ENCODE measurements around the gene NOB1. TPM values are rescaled to one million over a fixed set of nuclear protein-coding genes. Genes with fewer than 3 reads are reported as not detected.

The NOB1 gene
- total and polyA plus RNA-seq, 9 of the 15 experiments (the other 6 are each of a cell fraction or from before 2014, with no cell fraction given): 42.4 to 148 (median 116) TPM

DNA sequence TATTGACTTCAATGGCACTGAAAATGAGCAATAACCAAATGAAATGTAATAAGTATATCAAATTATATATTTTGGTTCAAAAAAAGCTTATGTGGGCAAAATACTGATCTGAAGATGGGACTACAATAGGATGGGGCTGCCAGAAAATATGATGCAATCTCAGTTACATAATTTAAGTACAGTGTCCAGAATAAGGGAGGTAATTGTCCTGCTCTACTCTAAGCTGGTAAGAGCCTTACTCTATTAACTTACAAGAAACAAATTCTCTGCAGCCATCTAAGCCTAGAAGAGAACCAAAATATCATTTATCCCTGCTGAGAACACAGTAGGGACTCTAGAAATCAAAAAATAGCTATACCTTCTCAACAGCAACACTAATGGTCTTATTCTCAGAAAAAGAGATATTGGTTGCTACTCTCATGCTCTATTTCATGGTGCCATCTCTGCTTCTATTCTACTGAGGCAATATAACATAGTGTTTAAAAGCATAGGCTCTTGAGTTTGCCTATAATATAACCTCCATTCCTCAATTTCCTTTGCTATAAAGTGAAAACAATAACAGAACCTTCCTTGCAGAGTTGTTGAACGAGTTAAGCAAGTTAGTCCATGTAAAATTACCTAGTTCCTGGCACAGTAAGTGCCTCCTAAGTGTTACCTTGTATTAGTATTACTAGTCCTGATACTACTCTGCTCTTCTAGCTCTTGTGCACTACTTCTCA is 48.3 kb downstream of the NOB1 start:
- Histone ChIP-seq H3K4me1 (replicated peaks in 1 of 2; ENCODE audit: control insufficient read depth in 2 of 2, insufficient read depth in 2 of 2, low read length in 2 of 2) (no peaks in the 10 kb centered on the region; a peak in 1 of 5 replicates), H3K27ac (ENCODE audit: extremely low read depth, low read depth, low read length) (no peak overlapping the region), H2AFZ (ENCODE audit: low read depth, low read length) (no peak overlapping the region), H3K36me3 (ENCODE audit: control insufficient read depth, insufficient read depth, low read length) (peaks cover 44% of the 10 kb centered on the region; the same call in 2 of the 3 replicates), H3K9me3 (replicated peaks; ENCODE audit: control insufficient read depth, insufficient read depth, low read depth, low read length) (no peaks in the 10 kb centered on the region), H4K20me1 (replicated peaks; ENCODE audit: control insufficient read depth, insufficient read depth, low read length) (no peaks in the 10 kb centered on the region), H3K9ac (ENCODE audit: insufficient read depth in 1 of 2, low read depth in 2 of 2, low read length in 2 of 2) (no peak overlapping the region), H3K79me2 (ENCODE audit: control insufficient read depth, insufficient read depth, low read length) (no peaks in the 10 kb centered on the region), H3K9me1 (ENCODE audit: control insufficient read depth, insufficient read depth, low read length) (no peaks in the 10 kb centered on the region), H3K4me2 (ENCODE audit: insufficient read depth, low read length) (no peak overlapping the region), H3K27me3 (ENCODE audit: control insufficient read depth in 2 of 2, insufficient read depth in 2 of 2, low read length in 2 of 2) (no peaks in the 10 kb centered on the region), H3K4me3 (no peak overlapping the region)
- TF ChIP-seq CEBPB (tag; IDR thresholded peaks at IDR 0.05): peak; percentile 76
- TF ChIP-seq PTTG1 (tag; IDR thresholded peaks at IDR 0.05; ENCODE audit: low read depth): no peak
- TF ChIP-seq TFE3 (CRISPR knock-in tag; IDR thresholded peaks at IDR 0.05): no peak
- TF ChIP-seq, protein P1, sequence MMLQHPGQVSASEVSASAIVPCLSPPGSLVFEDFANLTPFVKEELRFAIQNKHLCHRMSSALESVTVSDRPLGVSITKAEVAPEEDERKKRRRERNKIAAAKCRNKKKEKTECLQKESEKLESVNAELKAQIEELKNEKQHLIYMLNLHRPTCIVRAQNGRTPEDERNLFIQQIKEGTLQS (IDR thresholded peaks at IDR 0.05): peak; percentile 86
- TF ChIP-seq, protein P1 (CRISPR knock-in tag; conservative IDR thresholded peaks at IDR 0.05): no peak
- TF ChIP-seq ATF7 (IDR thresholded peaks at IDR 0.05): peak; percentile 47
- TF ChIP-seq CEBPG (CRISPR knock-in tag; IDR thresholded peaks at IDR 0.05): no peak
- peak; percentile 90 to 94 for TF ChIP-seq CEBPG (tag; conservative IDR thresholded peaks at IDR 0.05 in 1 of 2, IDR thresholded peaks at IDR 0.05 in 1 of 2)
- TF ChIP-seq ZNF316 (IDR thresholded peaks at IDR 0.05): 0 out of 2 replicates have a peak, but pooled peaks have one; percentile 26
- TF ChIP-seq DACH1 (IDR thresholded peaks at IDR 0.05; ENCODE audit: partially characterized antibody): no peak
- TF ChIP-seq ZSCAN32 (CRISPR knock-in tag; IDR thresholded peaks at IDR 0.05): 0 out of 2 replicates have a peak, but pooled peaks have one; percentile 43
- TF ChIP-seq NFYB (IDR thresholded peaks at IDR 0.05; ENCODE audit: extremely low read depth, insufficient read length): no peak
- TF ChIP-seq, protein P2, sequence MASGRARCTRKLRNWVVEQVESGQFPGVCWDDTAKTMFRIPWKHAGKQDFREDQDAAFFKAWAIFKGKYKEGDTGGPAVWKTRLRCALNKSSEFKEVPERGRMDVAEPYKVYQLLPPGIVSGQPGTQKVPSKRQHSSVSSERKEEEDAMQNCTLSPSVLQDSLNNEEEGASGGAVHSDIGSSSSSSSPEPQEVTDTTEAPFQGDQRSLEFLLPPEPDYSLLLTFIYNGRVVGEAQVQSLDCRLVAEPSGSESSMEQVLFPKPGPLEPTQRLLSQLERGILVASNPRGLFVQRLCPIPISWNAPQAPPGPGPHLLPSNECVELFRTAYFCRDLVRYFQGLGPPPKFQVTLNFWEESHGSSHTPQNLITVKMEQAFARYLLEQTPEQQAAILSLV (tag; IDR thresholded peaks at IDR 0.05): 0 out of 2 replicates have a peak, but pooled peaks have one; percentile 58
- TF ChIP-seq SOX6 (IDR thresholded peaks at IDR 0.05): peak; percentile 65; the same call in 1 of the 2 replicates
- TF ChIP-seq, protein P3, sequence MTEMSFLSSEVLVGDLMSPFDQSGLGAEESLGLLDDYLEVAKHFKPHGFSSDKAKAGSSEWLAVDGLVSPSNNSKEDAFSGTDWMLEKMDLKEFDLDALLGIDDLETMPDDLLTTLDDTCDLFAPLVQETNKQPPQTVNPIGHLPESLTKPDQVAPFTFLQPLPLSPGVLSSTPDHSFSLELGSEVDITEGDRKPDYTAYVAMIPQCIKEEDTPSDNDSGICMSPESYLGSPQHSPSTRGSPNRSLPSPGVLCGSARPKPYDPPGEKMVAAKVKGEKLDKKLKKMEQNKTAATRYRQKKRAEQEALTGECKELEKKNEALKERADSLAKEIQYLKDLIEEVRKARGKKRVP (CRISPR knock-in tag; IDR thresholded peaks at IDR 0.05): peak; percentile 69; the same call in 1 of the 2 replicates
- intact Hi-C loops (cut with micrococcal nuclease) (loop anchor here (5.0 to 10.0 kb wide), 2 partner anchors 212 to 226 kb away; no protein-coding TSS in a partner anchor), in situ Hi-C loops (cut with MboI) (loop anchor here (5.0 kb wide), 1 partner anchor 221 kb away; no protein-coding TSS in a partner anchor)
- no TSS peak for BruUV-seq (replicated peaks)
- POLR2A ChIA-PET: interaction anchor here (0.6 to 1.9 kb wide), 5 partner anchors 11 to 546 kb away, joined by 3 to 5 read pairs (median 3); no protein-coding TSS in a partner anchor
- WGBS (ENCODE audit: insufficient coverage, low coverage, missing lambda C conversion rate): 48% methylated on average over 1 of the region's 1 CpG
- CTCF ChIA-PET (ENCODE audit: low intra/inter-chr PET ratio): interaction anchor here (0.7 kb wide), 1 partner anchor 65 kb away, joined by 3 read pairs; no protein-coding TSS in a partner anchor
- ATAC-seq (peak; percentile 55; the same call in 2 of the 3 replicates), DNase-seq (ENCODE audit: extremely low read depth in 1 of 4, low spot score in 3 of 4) (no peak), FAIRE-seq (no peak)

All from K562 (cell line).